ENCODE measurements around the gene CFAP65. TPM values are rescaled to one million over a fixed set of nuclear protein-coding genes. Genes with fewer than 3 reads are reported as not detected.
A peak's percentile ranks its signal among the peaks of the same experiment; 100 is the strongest.

Gene CFAP65
- total RNA-seq, 2 experiments from 2014 or later, result not detected

DNA sequence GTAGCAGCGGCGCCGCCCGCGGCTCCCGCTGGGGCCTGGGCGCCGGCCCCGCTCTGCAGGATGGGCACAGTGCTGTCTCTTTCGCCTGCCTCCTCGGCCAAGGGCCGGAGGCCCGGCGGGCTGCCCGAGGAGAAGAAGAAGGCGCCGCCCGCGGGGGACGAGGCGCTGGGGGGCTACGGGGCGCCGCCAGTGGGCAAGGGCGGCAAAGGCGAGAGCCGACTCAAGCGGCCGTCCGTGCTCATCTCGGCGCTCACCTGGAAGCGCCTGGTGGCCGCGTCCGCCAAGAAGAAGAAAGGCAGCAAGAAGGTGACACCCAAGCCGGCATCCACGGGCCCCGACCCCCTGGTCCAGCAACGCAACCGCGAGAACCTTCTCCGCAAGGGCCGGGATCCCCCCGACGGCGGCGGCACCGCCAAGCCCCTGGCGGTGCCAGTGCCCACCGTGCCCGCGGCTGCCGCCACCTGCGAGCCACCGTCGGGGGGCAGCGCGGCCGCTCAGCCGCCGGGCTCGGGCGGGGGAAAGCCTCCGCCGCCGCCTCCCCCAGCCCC is 81.5 kb downstream of the CFAP65 start:
- Histone ChIP-seq H3K4me3 (ENCODE audit: low read length) (no peak overlapping the region), H3K9me3 (ENCODE audit: control insufficient read depth in 1 of 2, insufficient read depth in 1 of 2, low read length in 2 of 2) (peaks cover 0 to 32% of the 10 kb centered on the region in 2 experiments), H3K27me3 (ENCODE audit: control insufficient read depth in 1 of 2, insufficient read depth in 2 of 2, low read length in 2 of 2) (peaks cover 62 to 86% of the 10 kb centered on the region in 2 experiments), H3K4me1 (ENCODE audit: insufficient read depth, low read length) (peaks cover 32% of the 10 kb centered on the region), H3K36me3 (ENCODE audit: insufficient read depth, low read length) (no peaks in the 10 kb centered on the region), H3K27ac (ENCODE audit: low read depth in 1 of 2, low read length in 2 of 2) (no peak overlapping the region)
- H3K27ac Mint-ChIP-seq, result no peak overlapping the region
- no peaks in the 10 kb centered on the region for H3K9me3 Mint-ChIP-seq
- peaks cover 13% of the 10 kb centered on the region for H3K4me1 Mint-ChIP-seq (ENCODE audit: low read depth)
- intact Hi-C loops (cut with DNase I, micrococcal nuclease), result loop anchor here in 1 of 2 experiments (10.0 kb wide), 1 partner anchor 345 kb away; the partner anchor contains the start of gene PTPRN
- TF ChIP-seq, protein P1, sequence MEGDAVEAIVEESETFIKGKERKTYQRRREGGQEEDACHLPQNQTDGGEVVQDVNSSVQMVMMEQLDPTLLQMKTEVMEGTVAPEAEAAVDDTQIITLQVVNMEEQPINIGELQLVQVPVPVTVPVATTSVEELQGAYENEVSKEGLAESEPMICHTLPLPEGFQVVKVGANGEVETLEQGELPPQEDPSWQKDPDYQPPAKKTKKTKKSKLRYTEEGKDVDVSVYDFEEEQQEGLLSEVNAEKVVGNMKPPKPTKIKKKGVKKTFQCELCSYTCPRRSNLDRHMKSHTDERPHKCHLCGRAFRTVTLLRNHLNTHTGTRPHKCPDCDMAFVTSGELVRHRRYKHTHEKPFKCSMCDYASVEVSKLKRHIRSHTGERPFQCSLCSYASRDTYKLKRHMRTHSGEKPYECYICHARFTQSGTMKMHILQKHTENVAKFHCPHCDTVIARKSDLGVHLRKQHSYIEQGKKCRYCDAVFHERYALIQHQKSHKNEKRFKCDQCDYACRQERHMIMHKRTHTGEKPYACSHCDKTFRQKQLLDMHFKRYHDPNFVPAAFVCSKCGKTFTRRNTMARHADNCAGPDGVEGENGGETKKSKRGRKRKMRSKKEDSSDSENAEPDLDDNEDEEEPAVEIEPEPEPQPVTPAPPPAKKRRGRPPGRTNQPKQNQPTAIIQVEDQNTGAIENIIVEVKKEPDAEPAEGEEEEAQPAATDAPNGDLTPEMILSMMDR (IDR thresholded peaks at IDR 0.05), result no peak
- no peak for ATAC-seq (ENCODE audit: poor library complexity)
- ChIA-PET POLR2A (no interaction called here), CTCF (interaction anchor here (1.2 kb wide), 1 partner anchor 112 kb away, joined by 3 read pairs; no protein-coding TSS in a partner anchor)
- peak in 1 of 14 experiments; percentile 16 for DNase-seq
- no peak overlapping the region for H3K4me3 Mint-ChIP-seq
- peaks cover 88% of the 10 kb centered on the region for H3K27me3 Mint-ChIP-seq
- H3K36me3 Mint-ChIP-seq (ENCODE audit: low read depth), result no peaks in the 10 kb centered on the region

DNA sequence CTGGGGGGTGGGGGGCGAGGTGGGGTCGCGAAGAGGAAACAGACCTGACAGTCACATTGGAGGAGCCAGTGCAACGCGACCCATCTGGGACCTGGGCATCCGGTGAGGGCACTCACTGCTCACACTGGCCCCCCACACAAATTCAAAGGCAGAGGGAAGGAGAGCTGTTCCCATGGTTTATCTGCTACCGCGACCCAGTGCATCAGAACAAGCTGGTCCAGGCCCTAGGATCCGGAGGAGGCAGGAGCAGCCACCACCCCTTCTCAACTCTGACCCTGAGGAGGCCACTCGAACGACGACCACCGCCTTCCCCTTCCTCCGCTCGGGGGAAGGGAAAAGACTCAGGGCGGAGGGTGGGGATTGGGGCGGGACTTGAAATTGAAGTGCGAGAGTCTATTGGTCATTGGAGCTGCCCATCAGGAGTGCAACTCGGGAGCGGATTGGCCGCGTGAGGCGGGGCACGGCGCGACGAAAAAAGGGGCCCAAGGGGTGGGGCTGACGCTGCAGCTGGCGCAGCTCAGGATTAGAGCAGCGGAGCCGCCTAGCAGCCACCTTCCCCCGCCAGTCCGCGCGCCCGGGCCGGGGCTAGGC is 82.1 kb downstream of the CFAP65 start, which contains the start of gene CDK5R2:
TSS of gene CDK5R2 (plus strand) at position 526 of the 591 bp plus-strand sequence. CDS start 155 bp downstream, outside the sequence.
- no peaks in the 10 kb centered on the region for H3K36me3 Mint-ChIP-seq (ENCODE audit: low read depth)

DNA sequence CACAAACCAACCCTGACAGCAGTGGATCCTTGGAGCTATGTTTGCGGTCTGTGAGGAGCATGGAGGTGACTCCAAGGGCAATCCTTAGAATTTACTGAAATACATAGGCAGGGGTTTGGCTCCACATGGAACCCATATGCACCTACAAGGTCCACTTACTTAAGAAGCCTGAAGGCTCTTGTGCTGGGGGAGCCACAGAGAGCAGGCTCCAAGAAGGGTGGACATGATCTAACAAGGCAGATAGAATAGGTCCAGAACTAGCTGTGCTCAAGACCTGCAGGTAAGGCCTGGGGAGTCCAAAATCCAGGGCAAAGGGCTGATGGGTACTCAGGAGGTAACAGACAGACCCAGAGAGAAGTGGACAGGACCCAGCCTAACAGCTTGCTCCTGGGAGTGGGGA is 83.0 kb downstream of the CFAP65 start:
- Mint-ChIP-seq H3K27me3 (peaks cover 88% of the 10 kb centered on the region), H3K9me3 (no peaks in the 10 kb centered on the region), H3K4me3 (peak overlapping the region; percentile 16), H3K27ac (no peak overlapping the region), H3K4me1 (ENCODE audit: low read depth) (peaks cover 13% of the 10 kb centered on the region), H3K36me3 (ENCODE audit: low read depth) (no peaks in the 10 kb centered on the region)
- DNase-seq, result no peak
- CTCF ChIA-PET, result no interaction called here
- TF ChIP-seq, protein P1 (IDR thresholded peaks at IDR 0.05), result no peak
- no peak overlapping the region for H3K4me3 ChIP-seq (ENCODE audit: low read length)
- peaks cover 53 to 79% of the 10 kb centered on the region in 2 experiments for H3K27me3 ChIP-seq (ENCODE audit: control insufficient read depth in 1 of 2, insufficient read depth in 2 of 2, low read length in 2 of 2)
- peaks cover 0 to 30% of the 10 kb centered on the region in 2 experiments for H3K9me3 ChIP-seq (ENCODE audit: control insufficient read depth in 1 of 2, insufficient read depth in 1 of 2, low read length in 2 of 2)
- intact Hi-C loops (cut with DNase I, micrococcal nuclease), result no loop called here
- H3K36me3 ChIP-seq (ENCODE audit: insufficient read depth, low read length), result no peaks in the 10 kb centered on the region
- no peak for ATAC-seq (ENCODE audit: poor library complexity)
- POLR2A ChIA-PET, result no interaction called here
- H3K4me1 ChIP-seq (ENCODE audit: insufficient read depth, low read length), result peaks cover 32% of the 10 kb centered on the region
- H3K27ac ChIP-seq (ENCODE audit: low read depth in 1 of 2, low read length in 2 of 2), result no peak overlapping the region

More for the DNA sequence above, 82.1 kb downstream of the CFAP65 start, which contains the start of gene CDK5R2:
- Mint-ChIP-seq H3K27ac (no peak within 1 kb of the TSS), H3K27me3 (peaks cover 88% of the 10 kb centered on the region), H3K4me3 (peak within 1 kb of the TSS; percentile 60), H3K9me3 (no peaks in the 10 kb centered on the region), H3K4me1 (ENCODE audit: low read depth) (peaks cover 13% of the 10 kb centered on the region)
- DNase-seq, result peak; percentile 16 to 71 (median 41)
- ATAC-seq (ENCODE audit: poor library complexity), result peak; percentile 66
- ChIA-PET CTCF (interaction anchor here (1.2 kb wide), 1 partner anchor 112 kb away, joined by 3 read pairs; no protein-coding TSS in a partner anchor), POLR2A (no interaction called here)
- Histone ChIP-seq H3K36me3 (ENCODE audit: insufficient read depth, low read length) (no peaks in the 10 kb centered on the region), H3K4me3 (ENCODE audit: low read length) (no peak within 1 kb of the TSS), H3K27me3 (ENCODE audit: control insufficient read depth in 1 of 2, insufficient read depth in 2 of 2, low read length in 2 of 2) (peaks cover 60 to 86% of the 10 kb centered on the region in 2 experiments), H3K9me3 (ENCODE audit: control insufficient read depth in 1 of 2, insufficient read depth in 1 of 2, low read length in 2 of 2) (peaks cover 0 to 32% of the 10 kb centered on the region in 2 experiments), H3K4me1 (ENCODE audit: insufficient read depth, low read length) (peaks cover 32% of the 10 kb centered on the region), H3K27ac (ENCODE audit: low read depth in 1 of 2, low read length in 2 of 2) (no peak within 1 kb of the TSS)
- intact Hi-C loops (cut with DNase I, micrococcal nuclease), result no loop called here
- TF ChIP-seq, protein P1 (IDR thresholded peaks at IDR 0.05), result no peak
